ENCODE results near the gene PLXDC2.

- TF ChIP-seq CHD4 (IDR thresholded peaks at IDR 0.05) (no peak), CEBPB (IDR thresholded peaks at IDR 0.05; ENCODE audit: borderline replicate concordance in 1 of 2, low read depth in 2 of 2, low read length in 2 of 2) (no peak), CTCF (IDR thresholded peaks at IDR 0.05 in 2 of 3, conservative IDR thresholded peaks at IDR 0.05 in 1 of 3; ENCODE audit: control insufficient read depth in 2 of 3, extremely low read depth in 1 of 3, insufficient read depth in 1 of 3, low read depth in 3 of 3, low read length in 3 of 3) (no peak), MTA3 (IDR thresholded peaks at IDR 0.05; ENCODE audit: borderline replicate concordance, low read length) (no peak), SIN3A (IDR thresholded peaks at IDR 0.05; ENCODE audit: low read depth, low read length) (no peak)
- TF ChIP-seq, protein P1, sequence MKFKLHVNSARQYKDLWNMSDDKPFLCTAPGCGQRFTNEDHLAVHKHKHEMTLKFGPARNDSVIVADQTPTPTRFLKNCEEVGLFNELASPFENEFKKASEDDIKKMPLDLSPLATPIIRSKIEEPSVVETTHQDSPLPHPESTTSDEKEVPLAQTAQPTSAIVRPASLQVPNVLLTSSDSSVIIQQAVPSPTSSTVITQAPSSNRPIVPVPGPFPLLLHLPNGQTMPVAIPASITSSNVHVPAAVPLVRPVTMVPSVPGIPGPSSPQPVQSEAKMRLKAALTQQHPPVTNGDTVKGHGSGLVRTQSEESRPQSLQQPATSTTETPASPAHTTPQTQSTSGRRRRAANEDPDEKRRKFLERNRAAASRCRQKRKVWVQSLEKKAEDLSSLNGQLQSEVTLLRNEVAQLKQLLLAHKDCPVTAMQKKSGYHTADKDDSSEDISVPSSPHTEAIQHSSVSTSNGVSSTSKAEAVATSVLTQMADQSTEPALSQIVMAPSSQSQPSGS (IDR thresholded peaks at IDR 0.05; ENCODE audit: low read length), result no peak
Measured at GRCh38 chr10:20287586-20287985, 471.4 kb downstream of the PLXDC2 start.
